Stimulated activated CD8-positive, alpha-beta memory T cell treated with anti-CD3 and anti-CD28 coated beads, Interleukin-2, amount 100 ng/mL, for 1 hour (primary cell): Measurements from ENCODE around the gene COL10A1.
A peak's percentile ranks its signal among the peaks of the same experiment; 100 is the strongest.
"Not testable (repeated sequence)": the region's sequence is repeated elsewhere in the genome, so short reads cannot be mapped to it uniquely, and the experiment has no call there.

Experiments
- DNase-seq, 2 donors: peaks; one replicate each; pipeline ENCODE4 v3.0.0-alpha.2; 2020; ENCODE audit warnings: low read depth in 2 of 2

COL10A1 gene

DNA sequence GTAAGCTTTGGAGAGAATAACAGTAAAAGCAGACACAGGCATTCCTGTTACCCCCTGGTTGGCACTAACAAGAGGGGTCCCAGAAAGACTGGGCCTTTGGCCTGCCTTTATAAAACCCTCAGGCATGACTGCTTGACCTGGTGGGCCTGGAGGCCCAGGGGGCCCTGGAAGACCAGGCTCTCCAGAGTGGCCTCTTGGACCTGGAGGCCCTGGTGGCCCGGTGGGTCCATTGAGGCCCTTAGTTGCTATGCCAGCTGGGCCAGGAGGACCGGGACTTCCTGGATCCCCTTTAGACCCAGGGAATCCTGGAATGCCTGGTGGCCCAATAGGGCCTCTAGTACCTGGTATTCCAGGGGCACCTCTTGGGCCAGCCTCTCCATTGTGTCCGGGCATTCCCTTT, 5.5 kb downstream of the COL10A1 start:
- no peak for DNase-seq

DNA sequence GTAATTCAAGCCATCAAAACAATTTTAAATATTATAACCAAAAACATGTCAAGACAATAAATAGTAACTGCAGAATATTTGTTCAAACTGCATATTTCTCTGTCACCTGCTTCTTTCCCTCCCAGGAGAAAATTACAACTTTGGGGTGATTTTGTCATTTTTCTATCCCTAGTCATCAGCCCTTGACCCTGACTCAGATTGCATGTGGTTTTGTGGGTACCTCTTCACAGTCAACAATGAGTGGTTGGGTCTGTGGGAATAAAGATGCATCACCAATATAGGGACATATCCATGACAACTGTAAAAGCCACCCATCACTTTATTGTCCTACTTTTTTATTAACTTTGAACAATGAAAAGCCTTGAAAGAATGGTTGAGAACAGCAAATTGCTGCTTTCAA, 7.3 kb downstream of the COL10A1 start:
- DNase-seq, result no peak

DNA sequence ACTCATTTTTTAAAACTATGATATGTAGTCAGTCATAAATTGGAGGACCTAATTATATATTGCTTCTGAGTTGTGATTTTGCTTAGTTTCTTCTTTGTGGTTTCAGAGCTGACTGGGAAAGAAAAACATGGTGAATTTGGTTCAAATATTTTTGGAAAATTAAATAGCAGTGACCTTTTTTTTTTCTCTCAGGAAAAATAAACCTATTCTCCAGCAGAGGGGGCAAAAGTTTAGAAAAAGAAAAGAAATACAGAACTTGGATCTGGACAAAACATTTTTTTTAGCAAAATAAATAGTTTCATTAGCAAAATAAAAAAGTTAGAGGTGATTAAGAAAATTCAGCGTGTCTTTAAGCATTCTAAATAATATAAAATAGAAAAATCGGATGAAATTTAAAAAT, 10.2 kb downstream of the COL10A1 start:
- no peak for DNase-seq

DNA sequence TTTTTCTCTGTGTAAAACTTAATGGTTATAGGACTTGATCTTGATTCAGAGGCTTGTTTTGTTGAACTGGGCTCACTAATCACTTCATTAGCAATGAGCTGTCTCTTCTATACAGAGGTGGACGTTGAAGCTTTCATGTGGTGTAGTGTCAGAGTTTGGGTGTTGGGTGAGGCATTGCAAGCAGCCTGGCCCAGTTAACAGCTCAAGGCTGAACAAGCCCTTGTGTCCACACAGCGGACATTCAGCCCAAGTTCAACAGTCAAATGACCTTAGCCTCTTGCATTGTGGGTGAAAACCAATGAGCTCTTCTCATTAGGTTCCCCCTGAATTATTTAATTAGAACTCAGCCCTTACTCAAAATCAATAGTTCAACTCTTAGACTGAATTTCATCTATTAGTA, 12.5 kb downstream of the COL10A1 start:
- no peak for DNase-seq

DNA sequence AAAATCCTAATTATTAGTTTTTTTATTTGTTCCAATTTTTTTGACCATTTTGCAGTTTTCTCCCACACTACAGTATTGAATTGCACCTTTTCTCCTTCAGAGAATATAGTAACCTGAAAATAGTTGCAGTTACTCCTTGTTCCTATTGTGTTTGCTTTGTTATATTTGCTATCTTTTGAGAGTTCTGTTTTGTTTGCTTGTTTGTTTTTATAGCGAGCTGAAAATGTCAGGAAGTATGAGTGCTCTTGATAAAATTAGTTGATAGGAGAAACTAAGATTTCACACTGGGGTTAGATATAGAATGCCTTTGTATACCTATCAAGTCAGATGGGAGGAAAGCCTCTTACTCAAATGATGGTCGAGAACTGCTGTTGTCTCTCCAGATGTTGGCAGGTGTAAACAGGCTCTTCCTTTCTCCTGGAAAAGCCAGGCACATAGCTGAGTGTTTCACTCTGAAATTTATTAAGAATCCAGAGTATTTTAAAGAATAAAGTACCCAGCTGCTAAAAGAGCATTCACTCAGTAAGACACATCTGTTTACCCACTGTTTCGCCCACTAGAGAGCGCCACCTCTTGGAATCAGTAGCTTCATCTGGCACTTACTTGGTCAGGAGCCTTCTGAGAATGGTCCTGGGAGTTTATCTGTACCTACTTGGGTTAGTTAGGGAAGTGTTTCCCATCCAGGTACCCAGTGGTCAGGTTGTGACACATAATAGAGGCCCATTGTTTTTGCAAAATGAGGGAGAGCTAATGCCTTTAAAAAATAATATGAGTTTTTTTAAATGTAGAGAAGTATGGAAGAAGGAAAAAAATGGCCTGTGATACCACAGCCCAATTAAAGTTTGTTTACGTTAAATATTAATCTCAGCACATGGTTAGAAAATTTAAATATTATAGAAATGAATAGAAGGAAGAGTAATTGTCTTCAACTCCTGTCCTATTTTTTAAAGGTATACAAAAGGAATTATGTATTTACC, 14.1 kb downstream of the COL10A1 start:
- DNase-seq, result no peak

DNA sequence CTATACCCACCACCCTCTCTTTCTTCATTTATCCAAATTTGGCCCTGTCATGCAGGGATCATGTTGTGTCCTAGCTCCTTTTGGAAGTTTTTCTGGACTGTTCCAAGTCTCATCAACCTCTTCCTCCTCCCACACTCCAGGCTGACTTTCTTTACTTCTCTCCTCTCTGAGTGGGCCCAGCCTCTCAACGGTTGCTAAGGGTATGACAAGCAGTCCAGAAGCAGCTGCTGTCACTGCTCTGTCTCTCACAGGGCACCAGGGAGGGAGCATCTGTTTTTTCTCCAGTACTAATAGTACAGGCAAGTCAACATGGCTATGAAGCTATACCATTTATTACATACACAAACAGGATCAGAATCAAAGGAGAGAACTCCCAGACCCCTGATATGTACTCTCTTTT, 17.1 kb downstream of the COL10A1 start:
- no peak for DNase-seq

DNA sequence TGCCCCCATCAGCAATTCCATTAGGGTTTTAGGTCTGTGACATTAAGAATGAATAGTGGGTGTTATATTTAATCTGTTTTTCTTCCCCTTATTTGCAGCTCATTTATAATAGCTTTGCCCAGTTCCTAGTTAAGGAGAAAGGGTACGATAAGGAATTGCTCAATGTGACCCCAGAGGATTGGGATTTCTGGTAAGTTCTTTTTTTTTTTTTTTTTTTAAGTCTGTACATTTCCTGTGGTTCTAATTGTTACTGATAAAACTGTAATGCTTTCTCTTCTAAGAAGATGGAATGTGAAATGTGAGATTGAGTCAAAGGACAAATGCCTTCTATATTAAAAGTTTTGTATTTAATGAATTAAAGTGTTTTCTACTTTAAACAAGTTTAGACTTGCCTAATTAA, 19.8 kb downstream of the COL10A1 start:
- DNase-seq, result no peak

DNA sequence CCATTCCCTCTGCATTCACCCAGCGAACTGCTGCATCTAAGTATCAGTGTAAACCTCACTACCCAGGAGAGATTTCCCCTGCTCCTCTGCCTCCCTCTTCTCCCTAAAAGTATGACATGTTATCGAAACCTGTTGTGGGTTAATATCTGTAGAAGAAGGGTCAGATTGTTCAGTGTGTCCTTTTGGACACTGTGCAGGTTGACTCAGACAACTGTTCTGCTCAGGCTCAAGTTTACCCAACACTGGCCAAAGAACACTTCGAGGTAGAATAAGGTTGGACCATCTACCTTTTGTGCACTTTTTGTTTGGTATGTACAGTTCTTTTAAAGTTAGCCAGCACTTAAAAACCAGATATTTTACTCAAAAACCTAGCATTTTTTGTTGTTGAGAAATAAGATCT, 20.7 kb downstream of the COL10A1 start:
- no peak for DNase-seq

DNA sequence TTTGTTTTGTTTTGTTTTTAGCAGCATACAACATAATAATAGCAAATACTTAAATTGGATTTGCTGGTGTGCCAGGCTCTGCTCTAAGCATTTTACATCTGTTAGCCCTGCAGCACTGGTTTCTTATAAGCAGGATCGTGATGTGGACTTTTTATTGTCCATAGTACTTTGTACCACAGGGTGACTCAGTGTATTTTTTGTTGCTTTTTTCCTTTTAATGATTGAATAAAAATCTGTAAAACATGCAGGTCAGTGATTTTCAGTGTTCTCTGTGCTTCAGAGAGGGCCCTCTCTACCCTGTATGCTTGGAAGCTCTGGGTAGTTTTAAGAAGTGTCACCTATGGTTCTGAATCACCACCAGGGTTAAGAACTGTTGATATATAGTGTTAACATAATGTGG, 21.3 kb downstream of the COL10A1 start:
- no peak for DNase-seq

DNA sequence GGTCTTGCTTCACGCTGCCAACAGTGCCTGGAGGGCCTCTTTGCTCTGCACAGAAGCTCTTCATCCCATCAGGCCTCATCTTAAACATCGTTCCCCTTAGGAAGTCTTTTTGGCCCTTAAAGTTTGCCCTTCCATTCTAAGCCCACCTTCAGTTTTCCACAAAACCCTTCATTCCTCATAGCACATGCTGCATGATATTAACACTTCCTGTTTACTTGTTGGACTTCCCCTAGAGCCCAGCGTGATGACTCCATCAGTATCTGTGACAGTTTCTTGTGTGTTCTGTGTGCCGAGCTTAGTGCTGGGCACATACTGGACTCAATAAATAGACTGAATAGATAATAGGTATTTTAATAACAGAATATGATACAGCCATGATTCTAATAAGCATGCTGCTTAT, 23.1 kb downstream of the COL10A1 start:
- no peak for DNase-seq

DNA sequence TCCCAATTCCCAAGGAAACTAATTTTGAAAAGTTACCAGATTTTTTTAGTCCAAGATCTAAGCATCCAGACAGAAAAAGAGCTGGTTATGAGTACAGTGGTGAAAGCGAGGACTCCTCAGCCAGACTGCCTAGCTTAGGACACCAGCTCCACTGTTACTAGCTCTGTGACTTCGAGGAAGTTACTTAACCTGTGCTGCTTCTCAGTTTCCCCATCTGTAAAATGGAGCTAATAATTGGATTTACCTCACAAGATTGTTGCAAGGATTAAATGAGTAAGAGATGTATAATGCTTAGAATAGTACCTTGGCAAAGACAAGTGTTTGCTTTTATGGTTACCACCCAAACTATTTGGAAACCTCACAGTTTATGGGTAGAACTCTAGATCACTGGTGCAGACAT, 24.1 kb downstream of the COL10A1 start:
- DNase-seq, result no peak

DNA sequence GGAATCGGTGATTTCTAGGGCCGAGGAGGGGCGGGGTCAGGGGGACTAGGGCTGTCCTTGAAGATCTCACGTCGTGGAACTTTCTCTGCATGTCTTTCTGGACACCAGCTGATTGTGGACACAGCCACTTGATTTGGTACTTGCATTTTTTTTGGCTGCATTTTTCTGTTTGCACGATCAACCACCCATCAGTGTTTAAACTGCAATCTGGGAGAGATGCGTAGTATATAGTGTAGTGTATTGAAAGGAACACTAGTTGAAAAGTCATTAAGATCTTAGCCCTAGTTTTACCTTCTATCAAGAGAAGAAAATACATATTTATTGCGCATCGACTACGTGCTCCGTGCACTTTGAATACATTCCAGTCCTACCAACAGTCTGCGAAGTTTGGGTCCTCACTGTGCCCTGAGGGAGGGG, 24.6 kb downstream of the COL10A1 start:
- DNase-seq, result peak in 1 of 2 donors; percentile 49

DNA sequence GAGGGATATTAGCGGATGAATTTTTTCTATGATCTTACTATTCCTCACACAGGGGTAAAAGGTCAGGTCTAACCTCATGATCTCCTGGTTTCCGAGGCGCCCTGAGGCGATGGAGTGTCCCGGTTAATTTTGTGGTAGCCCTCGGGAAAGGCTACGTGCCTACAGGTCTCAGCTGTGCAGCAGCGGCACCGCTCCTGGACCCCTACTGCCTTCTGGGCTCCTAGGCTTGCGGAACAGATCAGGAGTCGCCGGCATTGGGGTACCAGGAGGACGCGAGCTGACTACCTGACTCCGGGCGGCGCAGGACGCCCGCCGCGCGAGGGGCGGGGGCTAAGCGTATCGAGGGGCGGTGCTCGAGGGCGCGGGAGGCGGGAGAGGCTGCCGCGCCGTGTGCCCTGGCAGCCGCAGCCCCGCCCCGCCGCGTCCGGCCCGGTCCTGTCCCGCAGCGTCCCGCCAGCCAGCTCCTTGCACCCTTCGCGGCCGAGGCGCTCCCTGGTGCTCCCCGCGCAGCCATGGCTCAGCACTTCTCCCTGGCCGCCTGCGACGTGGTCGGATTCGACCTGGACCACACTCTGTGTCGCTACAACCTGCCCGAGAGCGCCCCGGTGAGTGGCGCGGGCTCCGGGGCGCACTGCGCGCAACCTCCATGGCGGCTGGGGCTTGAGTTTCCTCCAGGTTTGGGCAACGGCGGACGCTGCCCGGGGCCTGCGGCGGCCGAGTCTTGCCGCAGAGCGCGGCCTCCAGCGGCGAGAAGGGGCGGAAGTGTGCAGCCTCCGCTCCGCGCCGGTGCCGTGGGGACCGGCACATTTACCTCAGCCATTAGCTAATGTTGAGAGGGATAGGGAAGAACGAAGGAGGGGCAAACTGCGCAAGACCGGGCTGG, 25.3 kb downstream of the COL10A1 start, which contains the start of gene NT5DC1:
NT5DC1 (plus strand) TSS at position 435 of the 883 bp plus-strand sequence; CDS start at position 513, 78 bp downstream.
- DNase-seq, result peak; percentile 57 to 70

DNA sequence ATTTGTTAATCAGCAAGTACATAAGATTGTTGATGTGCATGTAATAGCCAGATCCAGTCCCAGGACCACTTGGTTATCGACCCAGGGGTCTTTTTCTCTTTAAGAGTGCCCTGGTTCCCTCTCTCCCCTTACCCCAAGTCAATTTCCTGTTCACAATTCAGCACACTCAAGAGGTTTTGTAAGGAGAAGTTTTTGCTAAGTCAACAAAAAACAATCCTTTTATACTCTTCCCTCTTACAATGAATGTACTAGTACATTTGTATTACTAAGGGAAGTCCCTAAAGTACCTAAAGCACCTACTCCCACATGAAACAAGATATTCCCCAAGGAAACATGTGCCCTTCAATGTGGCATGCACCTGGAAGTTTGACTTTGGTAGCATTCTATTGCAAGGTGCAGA, 26.9 kb downstream of the COL10A1 start:
- no peak for DNase-seq

DNA sequence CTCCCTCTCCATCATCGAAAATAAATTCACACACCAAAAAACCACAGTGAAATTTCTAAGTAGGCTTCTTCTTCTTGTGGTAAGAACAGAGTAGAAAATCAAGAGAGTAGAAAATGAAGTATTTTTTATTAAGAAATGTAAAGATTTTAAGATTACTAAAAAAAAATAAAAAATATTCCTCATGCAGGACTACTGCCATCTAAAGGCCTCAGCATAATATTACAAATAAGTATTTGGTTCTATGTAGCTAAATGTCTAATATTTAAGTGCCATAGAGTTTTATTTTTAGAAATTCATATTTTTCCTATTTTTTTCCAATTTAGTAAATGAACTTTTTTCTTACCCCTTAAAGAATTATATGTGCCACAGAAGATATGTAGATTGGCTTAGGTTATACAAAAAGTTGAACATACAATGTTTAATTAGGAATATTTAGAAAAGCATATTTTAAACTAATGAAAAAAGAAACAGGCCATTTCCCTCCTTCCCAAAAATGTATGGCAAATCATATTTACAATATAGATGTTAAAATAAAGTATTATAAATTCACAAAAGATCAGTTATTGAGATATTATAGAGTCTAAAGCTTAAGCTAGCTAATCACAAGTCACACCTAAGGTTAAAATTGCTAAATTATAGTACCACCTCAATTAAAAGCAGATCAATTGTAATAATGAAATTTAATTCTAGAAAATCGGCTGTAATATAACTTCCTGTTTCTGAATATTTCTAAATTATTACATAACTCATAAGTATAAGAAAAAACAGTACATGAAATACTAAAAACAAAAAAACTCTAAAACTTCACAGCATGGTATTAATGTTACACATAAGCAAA, 28.7 kb downstream of the COL10A1 start:
- no peak for DNase-seq

DNA sequence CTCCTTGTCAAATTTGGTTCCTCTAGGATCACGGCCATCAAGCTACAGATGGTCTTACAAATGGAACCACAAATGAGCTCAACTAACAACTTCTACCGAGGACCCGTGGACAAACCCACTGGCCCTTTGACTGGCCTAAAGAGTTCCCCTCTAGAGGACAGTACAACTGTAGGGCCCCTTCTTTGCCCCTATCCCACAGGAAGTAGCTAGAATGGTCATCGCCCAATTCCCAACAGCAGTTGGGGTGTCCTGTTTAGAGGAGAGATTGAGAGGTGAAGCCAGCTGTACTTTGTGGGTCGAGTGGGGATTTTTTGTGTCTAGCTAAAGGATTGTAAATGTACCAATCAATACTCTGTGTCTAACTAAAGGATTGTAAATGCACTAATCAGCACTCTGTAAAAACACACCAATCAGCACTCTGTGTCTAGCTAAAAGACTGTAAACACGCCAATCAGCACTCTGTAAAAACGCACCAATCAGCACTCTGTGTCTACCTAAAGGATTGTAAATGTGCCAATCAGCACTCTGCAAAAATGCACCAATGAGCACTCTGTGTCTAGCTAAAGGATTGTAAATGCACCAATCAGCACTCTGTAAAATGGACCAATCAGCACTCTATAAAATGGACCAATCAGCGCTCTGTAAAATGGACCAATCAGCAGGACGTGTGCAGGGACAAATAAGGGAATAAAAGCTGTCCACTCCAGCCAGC, 29.7 kb downstream of the COL10A1 start:
- DNase-seq, result not testable (repeated sequence)

DNA sequence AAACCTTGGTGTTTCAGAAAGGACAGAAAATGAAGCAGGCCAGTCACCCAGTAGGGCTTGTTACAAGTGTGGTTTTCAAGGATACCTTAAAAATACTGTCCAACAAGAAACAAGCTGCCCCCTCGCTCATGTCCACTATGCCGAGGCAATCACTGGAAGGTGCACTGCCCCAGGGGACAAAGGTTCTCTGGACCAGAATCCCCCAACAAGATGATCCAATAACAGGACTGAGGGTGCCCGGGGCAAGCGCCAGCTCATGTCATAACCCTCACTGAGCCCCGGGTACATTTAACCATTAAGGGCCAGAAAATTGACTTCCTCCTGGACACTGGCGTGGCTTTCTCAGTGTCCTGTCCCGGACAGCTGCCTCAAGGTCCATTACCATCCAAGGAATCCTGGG, 31.9 kb downstream of the COL10A1 start:
- DNase-seq, result no peak

DNA sequence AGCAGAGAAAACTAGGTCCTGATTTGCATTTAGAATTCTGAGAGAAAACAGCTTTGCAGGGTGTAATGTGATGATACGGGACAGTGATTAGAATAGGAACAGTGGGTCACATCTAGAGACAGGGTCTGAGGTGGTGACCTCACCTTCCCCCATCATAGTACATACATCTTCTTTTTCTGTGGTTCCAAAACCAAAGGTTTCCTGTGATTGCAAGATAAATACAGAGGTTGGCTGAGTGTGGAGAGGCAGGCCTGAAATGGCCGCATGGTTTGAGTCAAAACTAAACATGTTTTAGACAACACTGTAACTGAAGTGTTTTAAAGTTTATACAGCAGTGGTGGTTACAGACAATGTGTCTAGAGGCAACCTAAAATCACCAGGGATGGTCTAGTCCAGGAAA, 35.7 kb downstream of the COL10A1 start:
- no peak for DNase-seq

DNA sequence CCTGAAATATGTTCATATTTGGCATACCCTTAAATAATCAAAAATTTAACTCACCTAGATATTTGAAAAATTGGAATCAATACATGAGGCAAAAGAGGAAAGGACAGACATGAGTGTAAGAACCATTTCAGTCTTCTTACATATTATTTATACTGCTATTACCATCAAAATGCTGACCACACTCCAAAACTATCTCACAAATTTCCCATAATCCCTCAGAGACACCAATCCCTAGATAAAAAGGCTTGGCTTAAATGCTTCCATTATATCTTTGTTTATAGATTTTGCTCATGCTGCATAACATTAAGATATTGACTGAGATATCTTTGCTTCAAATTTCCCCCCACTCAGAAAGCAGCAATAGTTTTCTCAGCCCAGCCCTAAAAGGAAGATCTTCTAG, 37.0 kb downstream of the COL10A1 start:
- DNase-seq, result no peak

DNA sequence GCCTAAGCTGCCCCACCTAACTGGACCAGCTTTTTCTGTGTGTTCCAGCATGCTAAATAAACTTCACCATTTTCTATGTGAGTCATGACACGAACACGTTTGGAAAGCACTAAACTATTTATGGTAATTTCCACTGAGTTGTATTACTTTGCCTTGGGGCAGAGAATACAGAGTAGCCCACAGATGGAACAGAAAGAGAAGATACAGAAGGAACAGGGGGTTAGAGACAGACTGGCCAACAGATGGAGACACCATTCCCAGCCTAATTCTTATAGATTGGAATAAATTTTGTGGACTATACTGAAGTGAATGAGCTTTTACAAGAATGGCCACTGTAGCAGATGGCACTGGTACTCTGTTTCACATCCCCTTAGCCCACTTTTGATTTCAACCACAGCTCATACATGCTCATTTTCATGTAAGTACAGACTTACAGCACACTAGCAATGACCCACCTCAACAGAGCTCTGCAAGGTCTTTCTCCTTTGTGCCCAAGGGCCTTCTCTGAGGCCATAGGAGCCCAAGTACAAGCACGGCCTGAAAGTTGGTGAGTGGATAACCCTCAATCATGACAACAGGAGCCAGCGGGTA, 38.4 kb downstream of the COL10A1 start:
- DNase-seq, result no peak

DNA sequence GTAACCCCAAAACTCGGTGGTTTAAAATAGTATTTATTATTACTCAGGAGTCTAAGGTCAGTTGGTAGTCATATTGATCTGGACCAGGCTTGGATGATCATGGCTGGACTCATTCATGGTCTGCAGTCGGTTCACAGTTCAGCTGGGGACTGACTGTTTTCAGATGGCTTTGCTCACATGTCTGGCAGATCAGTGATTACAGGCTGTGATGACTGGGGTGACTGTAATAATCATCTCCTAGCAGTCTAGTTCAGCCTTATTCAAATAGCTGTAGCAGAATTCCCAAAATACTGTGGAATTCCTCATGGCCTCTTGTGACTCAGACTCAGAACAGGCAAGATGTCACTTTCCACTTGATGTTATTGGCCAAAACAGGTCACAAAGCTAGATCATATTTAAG, 41.6 kb downstream of the COL10A1 start:
- no peak for DNase-seq
